GM12864 (cell line): ENCODE data around the gene SLC12A7.

ENCODE experiments used
- DNase-seq: peaks from one replicate; pipeline ENCODE4 v3.0.0-alpha.2; 2011; ENCODE audit warnings: low read depth
- H3K4me3 ChIP-seq: 2 replicates; pipeline ENCODE4 v1.5.1; 2011; ENCODE audit warnings: mild to moderate bottlenecking, low read depth, low read length, control low read depth
- CTCF ChIP-seq: IDR thresholded peaks from 2 replicates; pipeline ENCODE4 v1.5.1; 2011; ENCODE audit warnings: low read depth, mild to moderate bottlenecking, moderate library complexity, low read length, control low read depth, inconsistent platforms; ENCODE audit errors: missing control alignments

SLC12A7 gene

GRCh38 chr5:1081519-1081918, 30.3 kb downstream of the SLC12A7 start:
- no peak for DNase-seq
- TF ChIP-seq CTCF, result no peak
- H3K4me3 ChIP-seq, result no peak overlapping the region

GRCh38 chr5:1080432-1080831, 31.4 kb downstream of the SLC12A7 start:
- no peak for DNase-seq
- H3K4me3 ChIP-seq, result no peak overlapping the region
- TF ChIP-seq CTCF, result no peak

GRCh38 chr5:1079961-1080360, 31.9 kb downstream of the SLC12A7 start:
- H3K4me3 ChIP-seq, result no peak overlapping the region
- no peak for DNase-seq
- TF ChIP-seq CTCF, result no peak

GRCh38 chr5:1079486-1079885, 32.4 kb downstream of the SLC12A7 start:
- H3K4me3 ChIP-seq, result no peak overlapping the region
- TF ChIP-seq CTCF, result no peak
- no peak for DNase-seq

- no peak for TF ChIP-seq CTCF
- DNase-seq, result no peak
- H3K4me3 ChIP-seq, result no peak overlapping the region
Measured at GRCh38 chr5:1078851-1079250, 33.0 kb downstream of the SLC12A7 start.

- H3K4me3 ChIP-seq, result no peak overlapping the region
- no peak for TF ChIP-seq CTCF
- DNase-seq, result no peak
Measured at GRCh38 chr5:1078206-1078605, 33.7 kb downstream of the SLC12A7 start.

GRCh38 chr5:1077491-1078020, 34.3 kb downstream of the SLC12A7 start:
- no peak for DNase-seq
- H3K4me3 ChIP-seq, result no peak overlapping the region
- no peak for TF ChIP-seq CTCF
